GM18502 (cell line): ENCODE results near the gene BRD3.
"Not testable (repeated sequence)": the region's sequence is repeated elsewhere in the genome, so short reads cannot be mapped to it uniquely, and the experiment has no call there.

ENCODE experiments used
- ATAC-seq: cut with Tn5 transposase; IDR thresholded peaks from one replicate; pipeline ENCODE4 v1.9.1; 2021; ENCODE audit warnings: mild to moderate bottlenecking; ENCODE audit not compliant: unreplicated experiment, poor library complexity

BRD3 gene

DNA sequence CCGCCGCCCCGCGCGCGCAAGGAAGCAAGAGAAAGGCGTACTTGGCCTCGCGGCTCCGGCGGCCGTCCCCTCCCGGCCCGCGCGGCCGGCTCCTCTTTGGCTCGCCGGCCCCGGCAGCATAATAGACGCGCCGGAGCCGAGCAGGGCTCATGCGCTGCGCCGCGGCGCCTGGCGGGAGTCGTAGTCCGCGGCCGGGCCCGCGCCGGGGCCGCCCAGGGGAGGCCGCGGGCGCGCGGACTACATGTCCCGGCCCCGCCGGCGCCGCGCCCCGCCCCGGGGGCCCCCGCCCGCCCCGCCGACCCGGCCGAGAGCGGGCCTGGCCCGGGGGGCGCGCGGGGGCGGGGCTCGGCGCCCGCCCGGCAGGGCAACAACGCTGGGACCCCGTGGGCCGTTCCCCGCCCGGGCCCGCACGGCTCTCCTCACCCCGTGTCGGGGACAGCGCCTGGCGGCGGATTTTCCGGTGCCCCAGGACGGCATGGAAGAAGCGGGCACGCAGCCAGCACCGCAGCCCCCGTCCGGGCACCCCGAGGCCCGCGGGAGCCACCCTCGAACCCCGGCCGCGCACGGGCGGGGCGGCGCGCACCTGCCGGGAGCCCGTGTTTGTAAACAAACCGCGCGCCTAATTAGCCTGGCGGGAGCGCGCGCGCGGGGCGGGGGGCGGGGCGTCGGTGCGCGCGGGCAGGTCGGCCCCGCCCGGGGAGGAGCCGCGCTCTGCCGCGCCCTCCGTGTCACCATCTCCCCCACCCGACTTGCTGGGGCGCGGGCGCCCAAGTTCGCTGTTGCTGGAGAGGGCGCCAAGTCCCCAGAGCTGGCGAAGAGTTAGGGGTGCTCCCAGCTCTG lies at the start of gene BRD3:
Gene BRD3 (minus strand): TSS at position 123 of the 840 bp plus-strand sequence. CDS start 14,549 bp downstream, outside the sequence.
- peak; percentile 72 for ATAC-seq

GRCh38 chr9:134112561-134112960 lies 44.7 kb upstream of the BRD3 start:
- no peak for ATAC-seq

- no peak for ATAC-seq
Observed at GRCh38 chr9:134111064-134111463, 43.2 kb upstream of the BRD3 start.

DNA sequence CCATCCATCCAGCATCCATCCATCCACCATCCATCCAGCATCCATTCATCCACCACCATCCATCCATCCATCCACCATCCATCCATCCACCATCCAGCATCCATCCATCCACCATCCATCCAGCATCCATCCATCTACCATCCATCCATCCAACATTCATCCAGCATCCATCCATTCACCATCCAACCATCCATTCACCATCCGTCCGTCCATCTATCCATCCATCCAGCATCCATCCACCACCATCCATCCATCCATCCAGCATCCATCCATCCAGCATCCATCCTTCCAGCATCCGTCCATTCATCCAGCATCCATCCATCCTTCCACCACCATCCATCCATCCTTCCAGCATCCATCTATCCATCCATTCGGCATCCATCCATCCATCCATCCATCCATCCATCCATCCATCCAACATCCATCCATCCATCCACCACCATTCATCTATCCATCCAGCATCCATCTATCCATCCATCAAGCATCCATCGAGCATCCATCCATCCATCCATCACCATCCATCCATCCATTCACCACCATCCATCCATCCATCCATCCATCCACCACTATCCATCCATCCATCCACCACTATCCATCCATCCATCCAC lies 35.7 kb upstream of the BRD3 start:
- ATAC-seq, result no peak

- no peak for ATAC-seq
Observed at GRCh38 chr9:134101623-134102149, 33.9 kb upstream of the BRD3 start.

DNA sequence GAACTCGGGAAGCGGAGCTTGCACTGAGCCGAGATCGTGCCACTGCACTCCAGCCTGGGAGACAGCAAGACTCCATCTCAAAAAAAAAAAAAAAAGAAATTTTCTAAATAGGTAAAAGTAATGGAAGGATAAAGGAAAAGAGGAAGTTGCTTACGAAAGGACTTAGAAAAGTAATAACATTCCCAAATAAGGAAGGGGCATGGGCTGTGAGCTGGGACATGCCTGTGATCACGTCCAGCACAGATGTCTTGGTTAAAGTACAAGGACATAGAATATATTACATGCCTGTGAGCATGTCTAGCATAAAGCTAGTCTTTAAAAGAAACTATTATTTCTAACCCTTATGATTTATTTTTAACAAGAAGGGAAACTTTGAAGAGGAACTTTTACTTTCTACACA lies 33.3 kb upstream of the BRD3 start:
- ATAC-seq, result not testable (repeated sequence)

DNA sequence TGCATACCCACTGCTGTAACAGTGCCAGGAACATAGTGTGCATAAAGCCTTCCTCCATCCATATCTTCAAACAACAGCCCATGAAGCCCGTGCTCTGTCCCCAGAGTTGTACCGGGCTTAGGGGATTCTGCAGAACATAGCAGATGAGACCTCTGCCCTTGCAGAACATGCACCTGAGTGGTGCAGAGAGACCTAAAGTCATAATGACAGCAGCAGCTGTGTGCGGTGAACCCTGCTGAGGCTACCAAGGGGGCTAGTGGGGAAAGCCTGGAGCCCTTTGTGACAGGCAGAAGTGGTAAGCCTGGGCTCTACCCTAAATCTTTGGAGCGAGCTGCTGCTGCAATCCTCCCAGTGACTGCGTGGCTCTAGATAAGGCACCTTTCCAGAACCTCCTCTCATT lies 32.2 kb upstream of the BRD3 start:
- no peak for ATAC-seq

DNA sequence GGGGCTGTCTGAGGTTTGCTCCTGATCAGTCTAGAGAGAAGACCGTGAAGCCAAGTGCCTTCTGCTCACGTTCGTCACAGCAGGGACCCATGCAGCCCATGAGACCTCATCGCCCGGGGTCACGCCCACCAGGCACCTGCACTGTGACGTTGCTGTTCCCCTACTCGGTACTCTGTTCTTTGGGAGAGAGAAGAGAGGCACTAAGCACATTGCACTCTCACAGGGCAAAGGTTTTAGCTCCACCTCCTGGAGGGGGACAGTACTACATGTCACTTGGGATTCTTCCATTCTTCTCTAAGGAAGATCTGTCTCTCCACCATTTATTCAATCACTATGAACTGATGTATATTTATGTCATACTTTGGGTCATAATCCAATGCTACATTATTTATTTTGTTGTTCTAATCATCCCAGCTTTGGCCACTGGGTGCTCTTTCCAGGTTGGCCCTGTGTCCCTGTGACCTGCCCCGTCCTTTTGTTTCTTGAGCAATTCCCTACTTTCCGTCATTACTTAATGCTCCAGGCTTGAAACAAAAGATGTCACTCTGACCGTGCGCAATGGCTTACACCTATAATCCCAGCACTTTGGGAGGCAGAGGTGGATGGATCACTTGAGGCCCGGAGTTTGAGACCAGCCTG lies 31.4 kb upstream of the BRD3 start:
- ATAC-seq, result no peak

DNA sequence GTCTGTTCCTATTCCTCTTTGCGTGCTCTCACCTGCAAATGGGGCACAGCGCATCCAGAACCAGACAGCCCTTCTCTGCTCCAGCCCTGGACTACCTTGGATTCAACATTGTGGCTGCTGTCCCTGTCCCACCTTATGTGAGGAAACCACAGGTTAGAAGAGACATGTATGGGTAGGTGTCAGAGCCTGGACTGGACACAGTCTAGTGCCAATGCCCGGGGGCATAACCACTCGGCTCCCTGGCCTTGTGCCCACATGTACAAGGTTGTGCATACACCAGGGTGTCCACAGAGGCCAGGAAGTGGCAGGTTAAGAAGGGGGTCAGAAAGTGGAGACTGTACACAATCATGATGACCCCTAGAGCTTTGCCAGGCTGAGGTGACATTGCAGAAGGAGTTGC lies 22.1 kb upstream of the BRD3 start:
- ATAC-seq, result no peak

DNA sequence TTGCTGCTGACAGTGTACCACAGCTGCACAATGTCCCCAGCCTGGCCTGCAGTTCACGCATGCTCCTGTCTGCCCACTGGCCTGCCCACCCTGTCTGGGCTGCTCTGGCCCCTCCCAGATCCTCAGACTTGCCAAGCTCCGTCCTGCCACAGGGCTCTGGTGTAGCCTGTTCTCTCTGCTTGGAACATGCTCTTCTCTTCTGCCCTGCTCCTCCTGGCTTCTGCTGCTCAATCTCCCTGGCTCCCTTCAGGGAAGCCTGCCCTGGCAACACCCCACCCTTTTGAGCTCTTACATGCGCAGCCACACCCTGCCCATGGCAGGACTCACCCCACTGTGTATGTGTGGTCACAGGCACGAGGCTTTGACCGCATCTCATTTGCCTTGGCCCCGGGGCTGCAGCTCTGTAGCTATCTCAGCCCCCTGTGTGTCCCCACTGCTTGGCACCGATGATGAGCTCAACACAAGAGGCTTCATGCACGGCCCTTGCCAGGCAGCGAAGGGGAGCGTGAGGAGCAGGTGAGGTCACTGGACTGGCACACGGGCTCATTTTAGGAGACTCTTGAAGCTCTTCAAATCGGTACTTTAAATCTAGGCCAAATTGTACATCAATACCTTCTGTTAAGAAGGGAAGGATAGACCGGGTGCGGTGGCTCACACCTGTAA lies 20.4 kb upstream of the BRD3 start:
- no peak for ATAC-seq

DNA sequence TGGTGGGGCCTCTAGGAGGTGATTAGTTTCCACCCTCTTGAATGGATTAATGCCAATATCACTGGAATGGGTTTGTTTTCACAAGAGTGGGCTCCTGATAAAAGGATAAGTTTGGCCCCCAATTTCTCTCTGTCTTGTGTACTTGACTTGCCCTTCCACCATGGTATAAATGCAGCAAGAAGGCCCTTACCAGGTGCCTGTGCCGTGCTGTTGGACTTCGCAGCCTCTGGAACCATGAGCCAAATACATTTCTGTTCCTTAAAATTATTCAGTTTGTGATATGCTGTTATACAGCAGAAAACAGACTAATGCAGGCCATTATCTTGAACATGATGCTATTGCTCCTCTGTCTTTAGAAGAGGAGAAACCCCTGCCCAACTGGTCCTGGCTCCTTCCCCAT lies 17.8 kb upstream of the BRD3 start:
- no peak for ATAC-seq

- ATAC-seq, result no peak
Observed at GRCh38 chr9:134083451-134083850, 15.6 kb upstream of the BRD3 start.

DNA sequence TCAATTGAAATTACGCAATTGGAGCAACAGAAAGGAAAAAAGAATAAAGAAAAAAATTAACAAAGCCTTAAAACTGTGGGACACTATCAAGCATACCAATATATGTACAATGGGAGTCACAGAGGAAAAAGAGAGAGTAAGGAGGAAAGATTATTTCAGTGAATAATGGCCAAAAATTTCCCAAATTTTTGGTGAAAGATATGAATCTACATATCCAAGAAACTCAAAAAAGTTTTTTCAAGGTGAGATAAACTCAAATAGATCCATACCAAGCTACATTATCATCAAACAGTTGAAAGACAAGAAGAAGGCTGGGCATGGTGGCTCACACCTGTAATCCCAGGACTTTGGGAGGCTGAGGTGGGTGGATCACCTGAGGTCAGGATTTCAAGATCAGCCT lies 8.8 kb upstream of the BRD3 start:
- no peak for ATAC-seq

DNA sequence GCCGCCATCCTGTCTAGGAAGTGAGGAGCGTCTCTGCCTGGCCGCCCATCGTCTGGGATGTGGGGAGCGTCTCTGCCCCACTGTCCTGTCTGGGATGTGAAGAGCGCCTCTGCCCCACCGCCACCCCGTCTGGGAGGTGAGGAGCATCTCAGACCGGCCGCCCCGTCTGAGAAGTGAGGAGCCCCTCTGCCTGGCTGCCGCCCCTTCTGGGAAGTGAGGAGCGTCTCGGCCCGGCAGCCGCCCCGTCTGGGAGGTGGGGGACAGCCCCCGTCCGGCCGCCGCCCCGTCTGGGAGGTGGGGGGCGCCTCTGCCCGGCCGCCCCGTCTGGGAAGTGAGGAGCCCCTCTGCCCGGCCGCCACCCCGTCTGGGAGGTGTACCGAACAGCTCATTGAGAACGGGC lies 7.9 kb upstream of the BRD3 start:
- not testable (repeated sequence) for ATAC-seq

DNA sequence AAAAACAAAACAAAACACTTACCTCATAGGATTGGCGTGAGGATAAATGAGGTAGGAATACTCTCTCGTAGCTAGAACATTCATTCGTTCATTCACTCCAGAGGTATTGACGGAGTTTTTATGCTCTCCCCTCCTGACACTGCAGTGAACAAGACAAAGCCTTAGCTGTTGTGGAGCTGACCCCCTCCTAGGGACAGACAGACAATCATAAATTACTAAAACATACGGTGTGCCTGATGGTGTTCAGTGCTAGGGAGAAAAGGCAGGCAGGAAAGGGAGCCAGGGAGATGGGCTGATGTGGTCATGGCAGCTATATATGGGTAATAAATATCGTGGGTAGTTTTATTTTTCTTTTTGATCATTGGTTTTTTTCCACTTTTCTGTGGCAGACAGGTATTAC lies 5.7 kb upstream of the BRD3 start:
- ATAC-seq, result no peak

DNA sequence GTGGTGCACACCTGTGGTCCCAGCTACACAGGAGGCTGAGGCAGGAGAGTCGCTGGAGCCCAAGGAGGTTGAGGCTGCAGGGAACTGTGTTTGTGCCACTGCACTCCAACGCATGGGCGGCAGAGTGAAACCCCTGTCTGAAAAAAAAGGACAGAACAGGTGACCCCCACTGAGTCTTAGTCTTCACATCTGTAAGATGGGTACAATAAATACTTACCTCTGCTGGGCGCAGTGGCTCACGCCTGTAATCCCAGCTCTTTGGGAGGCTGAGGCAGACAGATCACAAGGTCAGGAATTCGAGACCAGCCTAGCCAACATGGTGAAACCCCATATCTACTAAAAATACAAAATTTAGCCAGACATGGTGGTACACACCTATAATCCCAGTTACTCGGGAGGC lies 4.9 kb upstream of the BRD3 start:
- ATAC-seq, result not testable (repeated sequence)

DNA sequence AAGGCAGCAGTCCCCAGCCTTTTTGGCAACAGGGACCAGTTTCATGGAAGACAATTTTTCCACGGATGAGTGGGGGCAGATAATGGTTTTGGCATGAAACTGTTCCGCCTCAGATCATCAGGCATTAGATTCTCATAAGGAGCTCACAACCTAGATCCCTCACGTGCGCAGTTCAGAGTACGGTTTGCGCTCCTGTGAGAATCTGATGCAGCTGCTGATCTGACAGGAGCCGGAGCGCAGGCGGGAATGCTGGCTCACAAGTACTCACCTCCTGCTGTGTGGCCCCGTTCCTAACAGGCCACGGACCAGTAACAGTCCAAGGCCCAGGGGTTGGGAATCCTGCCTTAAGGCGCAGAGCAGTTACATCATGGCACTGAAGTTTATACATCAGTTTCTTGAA lies 3.3 kb upstream of the BRD3 start:
- ATAC-seq, result no peak

GRCh38 chr9:134069480-134070399 lies 1.9 kb upstream of the BRD3 start:
- no peak for ATAC-seq

GRCh38 chr9:134068744-134069479 lies 1.1 kb upstream of the BRD3 start:
- ATAC-seq, result no peak
